ENCODE measurements around the gene NEURL1.

The NEURL1 gene

GRCh38 chr10:103504181-103504783 lies 10.8 kb downstream of the NEURL1 start:
- TF ChIP-seq, protein P1, sequence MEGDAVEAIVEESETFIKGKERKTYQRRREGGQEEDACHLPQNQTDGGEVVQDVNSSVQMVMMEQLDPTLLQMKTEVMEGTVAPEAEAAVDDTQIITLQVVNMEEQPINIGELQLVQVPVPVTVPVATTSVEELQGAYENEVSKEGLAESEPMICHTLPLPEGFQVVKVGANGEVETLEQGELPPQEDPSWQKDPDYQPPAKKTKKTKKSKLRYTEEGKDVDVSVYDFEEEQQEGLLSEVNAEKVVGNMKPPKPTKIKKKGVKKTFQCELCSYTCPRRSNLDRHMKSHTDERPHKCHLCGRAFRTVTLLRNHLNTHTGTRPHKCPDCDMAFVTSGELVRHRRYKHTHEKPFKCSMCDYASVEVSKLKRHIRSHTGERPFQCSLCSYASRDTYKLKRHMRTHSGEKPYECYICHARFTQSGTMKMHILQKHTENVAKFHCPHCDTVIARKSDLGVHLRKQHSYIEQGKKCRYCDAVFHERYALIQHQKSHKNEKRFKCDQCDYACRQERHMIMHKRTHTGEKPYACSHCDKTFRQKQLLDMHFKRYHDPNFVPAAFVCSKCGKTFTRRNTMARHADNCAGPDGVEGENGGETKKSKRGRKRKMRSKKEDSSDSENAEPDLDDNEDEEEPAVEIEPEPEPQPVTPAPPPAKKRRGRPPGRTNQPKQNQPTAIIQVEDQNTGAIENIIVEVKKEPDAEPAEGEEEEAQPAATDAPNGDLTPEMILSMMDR (conservative IDR thresholded peaks at IDR 0.05; ENCODE audit: low read length): no peak
- TF ChIP-seq EZH2phosphoT487 (IDR thresholded peaks at IDR 0.05; ENCODE audit: borderline replicate concordance): no peak
- Histone ChIP-seq H3K4me3 (ENCODE audit: low read length, poor library complexity, severe bottlenecking) (no peak overlapping the region), H3K27me3 (ENCODE audit: insufficient read depth, low read length, poor library complexity, severe bottlenecking) (no peaks in the 10 kb centered on the region), H3F3A (ENCODE audit: low read depth) (no peaks in the 10 kb centered on the region), H3K36me3 (ENCODE audit: insufficient read depth, low read length) (no peaks in the 10 kb centered on the region), H4K20me1 (ENCODE audit: insufficient read depth, low read length, poor library complexity, severe bottlenecking) (no peaks in the 10 kb centered on the region), H3K79me2 (ENCODE audit: insufficient read depth, low read length) (no peaks in the 10 kb centered on the region), H3K9ac (ENCODE audit: low read depth, low read length, poor library complexity, severe bottlenecking) (no peak overlapping the region), H3K9me3 (ENCODE audit: insufficient read depth, low read depth, low read length) (no peaks in the 10 kb centered on the region), H2AFZ (ENCODE audit: low read length) (peak overlapping the region; percentile 24; the same call in 1 of the 2 replicates), H3K4me1 (ENCODE audit: insufficient read depth, low read length, poor library complexity, severe bottlenecking) (peaks cover 7% of the 10 kb centered on the region), H3K4me2 (ENCODE audit: low read depth, low read length, poor library complexity, severe bottlenecking) (peak overlapping the region; percentile 29), H3K9me2 (replicated peaks; ENCODE audit: low read depth, low read length) (no peaks in the 10 kb centered on the region)

DNA sequence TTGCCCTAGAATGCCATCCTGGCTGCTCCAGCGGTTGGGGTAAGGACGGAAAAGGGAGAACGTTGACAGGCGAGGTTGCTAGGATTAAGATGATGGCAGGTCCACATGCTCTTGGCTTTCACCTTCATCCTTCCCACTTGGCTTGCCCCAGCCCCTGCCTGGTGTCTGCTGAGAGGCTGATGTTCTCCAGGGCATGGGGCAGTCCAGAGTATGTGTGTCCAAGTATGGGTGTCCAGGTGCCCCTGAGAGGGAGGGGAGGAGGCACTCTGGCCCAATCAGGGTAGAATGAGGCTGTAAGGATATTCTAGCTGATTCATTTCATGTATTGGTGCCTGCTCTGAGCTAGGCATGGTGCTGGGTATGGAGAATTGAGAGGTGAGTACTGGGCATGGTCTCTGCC lies 12.6 kb downstream of the NEURL1 start:
- Histone ChIP-seq H2AFZ (ENCODE audit: low read length) (no peak overlapping the region), H3K79me2 (ENCODE audit: insufficient read depth, low read length) (no peaks in the 10 kb centered on the region), H3K9ac (ENCODE audit: low read depth, low read length, poor library complexity, severe bottlenecking) (no peak overlapping the region), H3K4me2 (ENCODE audit: low read depth, low read length, poor library complexity, severe bottlenecking) (no peak overlapping the region), H3K9me3 (ENCODE audit: insufficient read depth, low read depth, low read length) (no peaks in the 10 kb centered on the region), H3K27me3 (ENCODE audit: insufficient read depth, low read length, poor library complexity, severe bottlenecking) (no peaks in the 10 kb centered on the region), H3K4me3 (ENCODE audit: low read length, poor library complexity, severe bottlenecking) (no peak overlapping the region), H3F3A (ENCODE audit: low read depth) (no peaks in the 10 kb centered on the region), H4K20me1 (ENCODE audit: insufficient read depth, low read length, poor library complexity, severe bottlenecking) (no peaks in the 10 kb centered on the region), H3K9me2 (replicated peaks; ENCODE audit: low read depth, low read length) (no peaks in the 10 kb centered on the region), H3K36me3 (ENCODE audit: insufficient read depth, low read length) (no peaks in the 10 kb centered on the region), H3K4me1 (ENCODE audit: insufficient read depth, low read length, poor library complexity, severe bottlenecking) (peaks cover 7% of the 10 kb centered on the region)
- TF ChIP-seq, protein P1 (conservative IDR thresholded peaks at IDR 0.05; ENCODE audit: low read length): no peak
- no peak for TF ChIP-seq EZH2phosphoT487 (IDR thresholded peaks at IDR 0.05; ENCODE audit: borderline replicate concordance)

DNA sequence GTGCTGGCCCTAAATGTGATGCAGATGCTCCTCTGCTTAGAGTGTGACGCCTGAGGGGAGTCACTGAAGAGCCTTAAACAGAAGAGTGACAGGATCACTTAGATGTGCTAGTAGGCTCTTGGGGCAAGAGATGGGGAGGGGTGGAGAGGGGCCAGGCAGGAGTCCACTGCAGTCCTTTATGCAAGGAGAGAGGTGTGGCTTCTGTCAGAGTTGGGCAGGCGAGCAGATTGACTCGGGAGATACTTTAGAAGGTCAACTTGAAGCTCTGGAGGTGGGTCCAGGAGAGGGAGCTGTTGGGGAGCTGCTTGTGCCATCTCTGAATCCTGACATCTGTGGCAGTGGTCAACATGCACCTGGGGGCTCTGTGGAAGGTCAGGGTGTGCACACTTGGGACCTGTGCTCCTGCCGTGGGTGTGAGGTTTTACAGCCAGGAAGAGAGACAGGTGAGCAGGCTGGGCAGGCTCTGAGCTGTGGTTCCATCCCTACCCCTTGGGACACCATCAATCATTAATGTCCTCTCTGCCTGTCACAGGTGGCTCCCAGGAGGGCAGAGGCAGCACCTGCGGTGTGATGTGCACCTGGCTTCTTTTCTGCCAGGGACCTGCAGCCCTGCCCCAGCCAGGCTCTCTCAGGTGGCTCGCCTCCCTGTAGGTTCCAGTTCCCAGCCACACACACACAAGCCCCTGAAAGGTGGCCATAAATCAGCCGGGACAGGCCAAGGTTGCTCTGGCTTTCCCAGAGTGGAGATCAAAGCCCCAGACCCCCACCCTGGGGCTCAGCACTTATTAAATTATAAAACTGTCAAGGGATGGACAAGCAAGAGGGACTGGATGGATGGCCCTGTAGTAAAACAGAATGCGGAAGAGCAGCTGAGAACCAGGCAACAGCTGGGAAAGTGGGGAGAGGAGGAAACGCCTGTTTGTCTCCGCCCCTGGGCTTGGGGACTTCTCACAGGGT lies 14.0 kb downstream of the NEURL1 start:
- Histone ChIP-seq H3K4me2 (ENCODE audit: low read depth, low read length, poor library complexity, severe bottlenecking) (no peak overlapping the region), H2AFZ (ENCODE audit: low read length) (no peak overlapping the region), H3K9ac (ENCODE audit: low read depth, low read length, poor library complexity, severe bottlenecking) (no peak overlapping the region), H3K9me2 (replicated peaks; ENCODE audit: low read depth, low read length) (no peaks in the 10 kb centered on the region), H3K4me3 (ENCODE audit: low read length, poor library complexity, severe bottlenecking) (no peak overlapping the region), H3K4me1 (ENCODE audit: insufficient read depth, low read length, poor library complexity, severe bottlenecking) (peaks cover 7% of the 10 kb centered on the region), H3F3A (ENCODE audit: low read depth) (no peaks in the 10 kb centered on the region), H3K27me3 (ENCODE audit: insufficient read depth, low read length, poor library complexity, severe bottlenecking) (no peaks in the 10 kb centered on the region), H3K9me3 (ENCODE audit: insufficient read depth, low read depth, low read length) (no peaks in the 10 kb centered on the region), H3K36me3 (ENCODE audit: insufficient read depth, low read length) (no peaks in the 10 kb centered on the region), H3K79me2 (ENCODE audit: insufficient read depth, low read length) (no peaks in the 10 kb centered on the region), H4K20me1 (ENCODE audit: insufficient read depth, low read length, poor library complexity, severe bottlenecking) (no peaks in the 10 kb centered on the region)
- TF ChIP-seq EZH2phosphoT487 (IDR thresholded peaks at IDR 0.05; ENCODE audit: borderline replicate concordance): no peak
- TF ChIP-seq, protein P1 (conservative IDR thresholded peaks at IDR 0.05; ENCODE audit: low read length): peak; percentile 27; the same call in 1 of the 2 replicates
